ENCODE results near the gene SAP30BP. TPM values are rescaled to one million over a fixed set of nuclear protein-coding genes. Genes with fewer than 3 reads are reported as not detected.

The SAP30BP gene
- polyA plus RNA-seq, 1 donor: 70.7 TPM

DNA sequence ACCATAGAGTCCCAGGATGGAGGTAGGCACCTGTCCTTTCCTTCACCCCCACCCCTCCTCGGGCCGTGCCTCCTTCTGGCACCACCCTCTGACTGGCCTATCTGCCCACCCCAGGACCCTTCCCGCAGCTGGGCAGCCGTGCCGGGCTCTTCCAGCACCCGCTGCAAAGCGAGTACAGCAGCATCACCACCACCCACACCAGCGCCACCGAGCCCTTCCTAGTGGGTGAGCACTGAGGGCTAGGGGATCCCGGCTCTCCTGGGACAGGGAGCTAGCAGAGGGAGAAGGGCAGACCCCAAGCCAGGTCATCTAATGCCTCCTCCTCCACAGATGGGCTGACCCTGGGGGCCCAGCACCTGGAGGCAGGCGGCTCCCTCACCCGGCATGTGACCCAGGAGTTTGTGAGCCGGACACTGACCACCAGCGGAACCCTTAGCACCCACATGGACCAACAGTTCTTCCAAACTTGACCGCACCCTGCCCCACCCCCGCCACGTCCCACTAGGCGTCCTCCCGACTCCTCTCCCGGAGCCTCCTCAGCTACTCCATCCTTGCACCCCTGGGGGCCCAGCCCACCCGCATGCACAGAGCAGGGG is 90.0 kb downstream of the SAP30BP start:
- no CpG with 5 or more reads among the region's 21 CpGs for WGBS (ENCODE audit: insufficient coverage, low lambda C conversion rate)
- Histone ChIP-seq H3K27me3 (ENCODE audit: control insufficient read depth, insufficient read depth, low read length) (no peaks in the 10 kb centered on the region), H3K27ac (ENCODE audit: low read length) (no peak overlapping the region), H3K36me3 (ENCODE audit: control insufficient read depth, insufficient read depth, low read length) (peaks cover 39% of the 10 kb centered on the region), H3K4me3 (ENCODE audit: low read length) (no peak overlapping the region), H3K4me1 (ENCODE audit: control insufficient read depth, insufficient read depth, low read length) (peaks cover 24% of the 10 kb centered on the region), H3K9me3 (ENCODE audit: control insufficient read depth, low read depth, low read length) (no peaks in the 10 kb centered on the region)
- DNase-seq: no peak

Other genes with a start within 250 kb of the SAP30BP start
- gene TMEM94, start 210.7 kb upstream of the SAP30BP start, polyA plus RNA-seq: 56.7 TPM
- 13.9 TPM for gene CASKIN2, start 151.8 kb upstream of the SAP30BP start, polyA plus RNA-seq
- gene TSEN54, start 150.8 kb upstream of the SAP30BP start, polyA plus RNA-seq: 65.3 TPM
- 149 TPM for gene LLGL2, start 141.6 kb upstream of the SAP30BP start, polyA plus RNA-seq
- 595 TPM for gene MYO15B, start 79.5 kb upstream of the SAP30BP start, polyA plus RNA-seq
- gene SMIM5, start 33.9 kb upstream of the SAP30BP start, polyA plus RNA-seq: 19.6 TPM
- gene RECQL5, start 184 bp upstream of the SAP30BP start, polyA plus RNA-seq: 51.9 TPM
- 48.4 TPM for gene ITGB4, start 54.1 kb downstream of the SAP30BP start, polyA plus RNA-seq
- gene GALK1, start 97.9 kb downstream of the SAP30BP start, polyA plus RNA-seq: 61.0 TPM
- gene UNK, start 117.5 kb downstream of the SAP30BP start, polyA plus RNA-seq: 35.7 TPM
- 55.8 TPM for gene UNC13D, start 177.1 kb downstream of the SAP30BP start, polyA plus RNA-seq
- 107 TPM for gene WBP2, start 188.0 kb downstream of the SAP30BP start, polyA plus RNA-seq
- gene TRIM47, start 211.2 kb downstream of the SAP30BP start, polyA plus RNA-seq: 9.8 TPM
- gene TRIM65, start 229.6 kb downstream of the SAP30BP start, polyA plus RNA-seq: 18.7 TPM
- gene MRPL38, start 237.5 kb downstream of the SAP30BP start, polyA plus RNA-seq: 62.1 TPM